ENCODE measurements around the gene USH1C. TPM values are rescaled to one million over a fixed set of nuclear protein-coding genes. Genes with fewer than 3 reads are reported as not detected.

Gene USH1C
- total and polyA plus RNA-seq, 2 of the 4 experiments (the other 2 are of a cell fraction) = not detected

DNA sequence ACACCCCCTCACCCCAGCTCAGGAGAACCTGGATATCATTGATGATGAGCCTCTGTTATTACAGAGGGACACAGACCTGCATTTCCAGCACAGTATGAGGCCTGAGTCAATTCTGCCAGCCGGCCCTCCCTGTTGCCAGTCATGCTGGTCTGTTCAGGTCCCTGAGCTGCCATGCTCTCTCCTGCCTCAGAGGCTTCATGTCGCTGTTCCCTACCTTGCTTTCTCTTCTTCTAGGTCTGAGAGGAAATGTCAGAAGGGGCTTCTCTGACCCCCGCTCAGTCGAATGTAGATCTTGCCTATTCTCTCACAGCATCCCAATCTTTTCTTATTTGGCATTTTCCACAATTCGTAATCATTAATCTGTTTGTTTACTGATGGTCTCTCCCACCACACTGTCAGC lies 45.7 kb downstream of the USH1C start:
- H2BK120ac ChIP-seq (ENCODE audit: low read depth, low read length) = no peak overlapping the region
- ChIA-PET POLR2A (ENCODE audit: unreplicated experiment) (no interaction called here), CTCF (interaction anchor here (0.6 to 1.1 kb wide), 3 partner anchors 10 to 275 kb away, joined by 3 to 4 read pairs (median 4); no protein-coding TSS in a partner anchor)
- H3K27ac ChIP-seq (ENCODE audit: insufficient read depth, low read length) = no peak overlapping the region
- H3K4me3 ChIP-seq (ENCODE audit: insufficient read depth, low read depth, low read length) = no peak overlapping the region
- ATAC-seq (ENCODE audit: low read depth) (peak; percentile 48; the same call in 1 of the 2 replicates), DNase-seq (no peak)
- intact Hi-C loops (cut with micrococcal nuclease) = no loop called here
- H2AK9ac ChIP-seq (replicated peaks; ENCODE audit: low read depth, low read length, poor library complexity) = no peak overlapping the region
- no peaks in the 10 kb centered on the region for H3K9me1 ChIP-seq (ENCODE audit: insufficient read depth, low read length)
- peaks cover 6% of the 10 kb centered on the region for H3K27me3 ChIP-seq (ENCODE audit: control insufficient read depth, insufficient read depth, low read length)
- no peak overlapping the region for H3K14ac ChIP-seq (replicated peaks; ENCODE audit: low read depth, low read length)
- H3K23ac ChIP-seq (ENCODE audit: low read depth, low read length) = no peak overlapping the region
- H4K8ac ChIP-seq (ENCODE audit: low read depth in 2 of 2, low read length in 2 of 2) = no peak overlapping the region
- H3K9me3 ChIP-seq (ENCODE audit: control insufficient read depth, insufficient read depth, low read length) = no peaks in the 10 kb centered on the region
- no peak overlapping the region for H3K4me2 ChIP-seq (ENCODE audit: low read depth, low read length)
- H2BK5ac ChIP-seq (ENCODE audit: low read depth, low read length, poor library complexity, severe bottlenecking) = no peak overlapping the region
- no peak overlapping the region for H2BK20ac ChIP-seq (ENCODE audit: low read depth, low read length)
- H2AK5ac ChIP-seq (ENCODE audit: low read depth, low read length) = no peak overlapping the region
- H2BK15ac ChIP-seq (ENCODE audit: low read depth, low read length) = no peak overlapping the region
- dilution Hi-C loops (cut with HindIII; ENCODE audit: low sequenced_read_pairs, unreplicated experiment) = no loop called here
- no peak overlapping the region for H4K5ac ChIP-seq (ENCODE audit: low read depth, low read length)
- no peak overlapping the region for H2AFZ ChIP-seq (replicated peaks; ENCODE audit: low read length, poor library complexity)
- TF ChIP-seq MAZ (IDR thresholded peaks at IDR 0.05; ENCODE audit: borderline replicate concordance, low read depth, low read length) (no peak), CEBPB (IDR thresholded peaks at IDR 0.05; ENCODE audit: low read depth, low read length) (no peak), MAFK (IDR thresholded peaks at IDR 0.05; ENCODE audit: low read depth, low read length) (no peak), POLR2A (IDR thresholded peaks at IDR 0.05; ENCODE audit: low read depth, low read length) (no peak), FOS (IDR thresholded peaks at IDR 0.05; ENCODE audit: low read depth, low read length) (no peak)
- TF ChIP-seq, protein P1, sequence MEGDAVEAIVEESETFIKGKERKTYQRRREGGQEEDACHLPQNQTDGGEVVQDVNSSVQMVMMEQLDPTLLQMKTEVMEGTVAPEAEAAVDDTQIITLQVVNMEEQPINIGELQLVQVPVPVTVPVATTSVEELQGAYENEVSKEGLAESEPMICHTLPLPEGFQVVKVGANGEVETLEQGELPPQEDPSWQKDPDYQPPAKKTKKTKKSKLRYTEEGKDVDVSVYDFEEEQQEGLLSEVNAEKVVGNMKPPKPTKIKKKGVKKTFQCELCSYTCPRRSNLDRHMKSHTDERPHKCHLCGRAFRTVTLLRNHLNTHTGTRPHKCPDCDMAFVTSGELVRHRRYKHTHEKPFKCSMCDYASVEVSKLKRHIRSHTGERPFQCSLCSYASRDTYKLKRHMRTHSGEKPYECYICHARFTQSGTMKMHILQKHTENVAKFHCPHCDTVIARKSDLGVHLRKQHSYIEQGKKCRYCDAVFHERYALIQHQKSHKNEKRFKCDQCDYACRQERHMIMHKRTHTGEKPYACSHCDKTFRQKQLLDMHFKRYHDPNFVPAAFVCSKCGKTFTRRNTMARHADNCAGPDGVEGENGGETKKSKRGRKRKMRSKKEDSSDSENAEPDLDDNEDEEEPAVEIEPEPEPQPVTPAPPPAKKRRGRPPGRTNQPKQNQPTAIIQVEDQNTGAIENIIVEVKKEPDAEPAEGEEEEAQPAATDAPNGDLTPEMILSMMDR (conservative IDR thresholded peaks at IDR 0.05; ENCODE audit: low read depth, low read length) = 0 out of 2 replicates have a peak, but pooled peaks have one; percentile 17
- TF ChIP-seq, protein P2, sequence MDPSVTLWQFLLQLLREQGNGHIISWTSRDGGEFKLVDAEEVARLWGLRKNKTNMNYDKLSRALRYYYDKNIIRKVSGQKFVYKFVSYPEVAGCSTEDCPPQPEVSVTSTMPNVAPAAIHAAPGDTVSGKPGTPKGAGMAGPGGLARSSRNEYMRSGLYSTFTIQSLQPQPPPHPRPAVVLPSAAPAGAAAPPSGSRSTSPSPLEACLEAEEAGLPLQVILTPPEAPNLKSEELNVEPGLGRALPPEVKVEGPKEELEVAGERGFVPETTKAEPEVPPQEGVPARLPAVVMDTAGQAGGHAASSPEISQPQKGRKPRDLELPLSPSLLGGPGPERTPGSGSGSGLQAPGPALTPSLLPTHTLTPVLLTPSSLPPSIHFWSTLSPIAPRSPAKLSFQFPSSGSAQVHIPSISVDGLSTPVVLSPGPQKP (IDR thresholded peaks at IDR 0.05; ENCODE audit: borderline replicate concordance, low read depth, low read length) = no peak
- no peaks in the 10 kb centered on the region for H3K4me1 ChIP-seq (ENCODE audit: control insufficient read depth, insufficient read depth, low read length)
- no peak overlapping the region for H3K9ac ChIP-seq (ENCODE audit: low read depth, low read length)
- no peak overlapping the region for H3K4ac ChIP-seq (ENCODE audit: low read depth, low read length)
- H3K36me3 ChIP-seq (ENCODE audit: control insufficient read depth, insufficient read depth, low read length) = no peaks in the 10 kb centered on the region
- H3K56ac ChIP-seq (ENCODE audit: extremely low read depth, insufficient read depth, low read length) = no peak overlapping the region
- in situ Hi-C loops (cut with MboI; ENCODE audit: low sequenced_read_pairs) = no loop called here
- H3K79me1 ChIP-seq (ENCODE audit: low read depth in 1 of 2, low read length in 2 of 2) = no peaks in the 10 kb centered on the region
- no peak overlapping the region for H3K18ac ChIP-seq (ENCODE audit: low read depth, low read length)
- H4K91ac ChIP-seq (ENCODE audit: insufficient read depth, low read depth, low read length) = no peak overlapping the region
- no TSS peak for BruUV-seq (replicated peaks)
- no peaks in the 10 kb centered on the region for H4K20me1 ChIP-seq (ENCODE audit: insufficient read depth, low read length)
- 0% methylated on average over 1 of the region's 5 CpGs; no CpG with 5 or more reads in 1 of the 2 experiments for WGBS, 2 experiments (ENCODE audit: extremely low coverage in 2 of 2, insufficient read length in 1 of 2)

All from IMR-90 (cell line).